Measurements from ENCODE around the gene HPS4. TPM values are rescaled to one million over a fixed set of nuclear protein-coding genes. Genes with fewer than 3 reads are reported as not detected.

Gene HPS4
- total and polyA plus RNA-seq, 3 experiments from 2014 or later = 18.9 to 36.8 (median 36.7) TPM

Other genes starting within 250 kb of the HPS4 start
- 10 to 100 TPM; 13.1 to 14.2 TPM for gene ASPHD2, start 54.5 kb downstream of the HPS4 start, total RNA-seq
- 4.1 TPM for gene ASPHD2, start 54.5 kb downstream of the HPS4 start, polyA plus RNA-seq
- 10 to 100 TPM; 32.8 to 33.3 TPM for gene SRRD, start 94 bp upstream of the HPS4 start, total RNA-seq
- 28.5 TPM for gene SRRD, start 94 bp upstream of the HPS4 start, polyA plus RNA-seq
- 10 to 100 TPM; 53.9 to 58.8 TPM for gene TFIP11, start 28.7 kb upstream of the HPS4 start, total RNA-seq
- gene TFIP11, start 28.7 kb upstream of the HPS4 start, polyA plus RNA-seq = 41.5 TPM
- 10 to 100 TPM; 36.7 to 37.3 TPM for gene TPST2, start 106.3 kb upstream of the HPS4 start, total RNA-seq
- 201 TPM for gene TPST2, start 106.3 kb upstream of the HPS4 start, polyA plus RNA-seq
- gene CRYBB1, start 134.2 kb upstream of the HPS4 start, total RNA-seq = not detected
- not detected for gene CRYBB1, start 134.2 kb upstream of the HPS4 start, polyA plus RNA-seq
- gene CRYBA4, start 138.2 kb upstream of the HPS4 start, total RNA-seq = not detected
- not detected for gene CRYBA4, start 138.2 kb upstream of the HPS4 start, polyA plus RNA-seq
- gene MIAT, start 173.8 kb upstream of the HPS4 start, total RNA-seq = 10 to 100 TPM; 52.2 to 57.5 TPM
- 3.9 TPM for gene MIAT, start 173.8 kb upstream of the HPS4 start, polyA plus RNA-seq

All from CD8-positive, alpha-beta memory T cell (primary cell).